ENCODE data around the gene LINS1.

DNA sequence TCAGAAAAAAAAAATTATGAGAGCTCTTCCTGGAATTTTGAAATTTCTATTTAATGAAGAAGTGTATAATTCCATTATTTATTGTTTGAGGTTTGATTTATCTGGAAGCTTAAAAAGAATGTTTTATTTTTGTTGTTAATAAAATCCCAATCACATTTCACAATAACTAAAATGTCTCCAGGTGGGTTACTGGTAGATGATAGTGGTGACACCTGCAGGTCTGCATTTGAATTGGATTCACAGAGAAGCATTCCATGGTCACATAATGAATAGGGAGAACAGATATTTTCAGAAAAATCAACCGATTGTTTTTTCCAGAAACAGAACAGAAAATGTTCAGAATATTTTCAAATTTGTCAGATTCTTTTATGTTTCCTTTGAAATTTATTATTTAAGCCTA is 48.7 kb upstream of the LINS1 start:
- TF ChIP-seq CTCF (conservative IDR thresholded peaks at IDR 0.05): peak; percentile 60
- TF ChIP-seq ZFX (IDR thresholded peaks at IDR 0.05): no peak

Data from C4-2B (cell line).